Measurements from ENCODE around the gene SEC24D. TPM values are rescaled to one million over a fixed set of nuclear protein-coding genes. Genes with fewer than 3 reads are reported as not detected.
"Not testable (repeated sequence)": the region's sequence is repeated elsewhere in the genome, so short reads cannot be mapped to it uniquely, and the experiment has no call there.

The SEC24D gene
- total RNA-seq, 2 donors from 2014 or later = 29.8 to 45.1 TPM

DNA sequence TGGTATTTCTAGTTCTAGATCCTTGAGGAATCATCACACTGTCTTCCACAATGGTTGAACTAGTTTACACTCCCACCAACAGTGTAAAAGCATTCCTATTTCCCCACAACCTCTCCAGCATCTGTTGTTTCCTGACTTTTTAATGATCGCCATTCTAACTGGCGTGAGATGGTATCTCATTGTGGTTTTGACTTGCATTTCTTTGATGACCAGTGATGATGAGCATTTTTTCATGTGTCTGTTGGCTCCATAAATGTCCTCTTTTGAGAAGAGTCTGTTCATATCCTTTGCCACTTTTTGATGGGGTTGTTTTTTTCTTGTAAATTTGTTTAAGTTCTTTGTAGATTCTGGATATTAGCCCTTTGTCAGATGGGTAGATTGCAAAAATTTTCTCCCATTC is 58.3 kb downstream of the SEC24D start:
- peaks cover 13% of the 10 kb centered on the region for H3K36me3 Mint-ChIP-seq (ENCODE audit: low read depth)

DNA sequence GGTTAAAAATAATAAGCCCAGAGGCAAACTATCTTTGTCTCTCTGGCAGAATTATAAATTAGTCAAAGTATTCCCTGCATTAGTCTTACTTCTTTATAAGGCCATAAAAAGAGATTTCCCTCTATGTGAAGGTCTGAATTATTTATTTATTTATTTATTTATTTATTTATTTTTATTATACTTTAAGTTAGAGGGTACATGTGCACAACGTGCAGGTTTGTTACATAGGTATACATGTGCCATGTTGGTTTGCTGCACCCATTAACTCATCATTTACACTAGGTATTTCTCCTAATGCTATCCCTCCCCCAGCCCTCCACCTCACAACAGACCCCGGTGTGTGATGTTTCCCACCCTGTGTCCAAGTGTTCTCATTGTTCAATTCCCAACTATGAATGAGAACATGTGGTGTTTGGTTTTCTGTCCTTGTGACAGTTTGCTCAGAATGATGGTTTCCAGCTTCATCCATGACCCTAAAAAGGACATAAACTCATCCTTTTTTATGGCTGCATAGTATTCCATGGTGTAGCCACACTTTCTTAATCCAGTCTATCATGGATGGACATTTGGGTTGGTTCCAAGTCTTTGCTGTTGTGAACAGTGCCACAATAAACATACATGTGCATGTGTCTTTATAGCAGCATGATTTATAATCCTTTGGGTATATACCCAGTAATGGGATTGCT is 58.8 kb downstream of the SEC24D start:
- H3K4me3 Mint-ChIP-seq; H3K27ac Mint-ChIP-seq; H3K36me3 Mint-ChIP-seq (ENCODE audit: low read depth); H3K9me3 Mint-ChIP-seq; H3K27me3 Mint-ChIP-seq; H3K4me1 Mint-ChIP-seq; ATAC-seq (replicated peaks): not testable (repeated sequence)

More for the DNA sequence above, 58.3 kb downstream of the SEC24D start:
- not testable (repeated sequence) for H3K27me3 Mint-ChIP-seq; H3K4me1 Mint-ChIP-seq; H3K9me3 Mint-ChIP-seq; ATAC-seq (replicated peaks); H3K4me3 Mint-ChIP-seq; H3K27ac Mint-ChIP-seq

DNA sequence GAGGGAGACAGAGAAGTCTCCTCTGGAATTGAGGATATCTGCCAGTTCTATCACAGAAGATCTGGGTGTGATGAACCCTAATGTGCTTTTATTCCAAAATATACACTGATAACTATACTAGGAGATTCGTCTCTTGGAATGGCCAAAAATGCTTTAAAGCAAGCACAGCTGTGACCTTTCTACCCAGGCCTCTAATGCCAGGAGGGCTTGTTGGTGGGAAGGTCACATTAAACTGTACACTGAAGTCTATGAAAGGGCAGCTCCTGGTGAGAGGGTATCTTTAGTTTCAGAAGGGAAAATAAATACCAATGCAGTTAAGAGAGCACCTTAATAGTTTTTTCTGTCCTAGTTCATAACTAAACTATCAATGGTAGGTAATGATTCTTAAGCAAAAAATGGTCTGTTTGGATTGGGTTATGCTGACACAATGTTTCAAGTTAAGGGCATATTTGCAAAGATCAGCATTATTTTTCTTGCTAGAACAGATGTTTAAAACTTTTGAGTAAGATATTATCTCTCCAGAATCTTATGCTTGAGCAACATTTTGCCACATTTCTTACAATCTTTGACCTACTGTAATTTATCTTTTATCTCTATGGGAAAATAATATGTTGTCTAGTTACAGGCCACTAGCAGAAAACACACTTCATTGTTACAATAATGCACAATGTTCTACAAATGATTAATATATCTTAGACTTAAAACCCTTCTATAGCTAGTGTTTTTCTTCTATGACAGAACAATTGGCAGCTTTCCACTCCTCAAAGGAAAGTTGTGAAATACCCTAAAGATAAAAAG is 59.6 kb downstream of the SEC24D start:
- H3K27ac Mint-ChIP-seq = peak overlapping the region; percentile 25
- no peak for ATAC-seq (replicated peaks)
- H3K36me3 Mint-ChIP-seq (ENCODE audit: low read depth) = peaks cover 8% of the 10 kb centered on the region
- no peak overlapping the region for H3K4me3 Mint-ChIP-seq
- H3K9me3 Mint-ChIP-seq = no peaks in the 10 kb centered on the region
- peaks cover 7% of the 10 kb centered on the region for H3K4me1 Mint-ChIP-seq
- H3K27me3 Mint-ChIP-seq = no peaks in the 10 kb centered on the region

DNA sequence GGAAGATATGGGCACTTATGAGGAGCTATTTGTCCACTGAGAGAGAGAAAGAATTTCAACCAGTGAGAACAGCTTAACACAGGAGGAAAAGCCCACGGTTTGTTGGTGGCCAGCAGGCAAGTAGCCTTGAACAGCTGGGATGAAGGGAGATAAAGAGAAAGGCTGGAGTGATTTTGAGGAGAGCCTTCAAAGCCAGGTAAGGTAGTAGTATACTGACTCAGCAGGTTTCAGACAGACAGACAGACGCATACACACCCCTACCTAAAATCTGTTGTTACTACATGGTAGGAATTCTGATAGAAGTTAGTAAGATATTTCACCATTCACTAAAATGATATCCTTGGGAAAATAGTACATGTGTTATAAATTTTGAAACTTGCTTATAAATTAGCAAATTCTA is 60.5 kb downstream of the SEC24D start:
- Mint-ChIP-seq H3K9me3 (no peaks in the 10 kb centered on the region), H3K36me3 (ENCODE audit: low read depth) (peaks cover 9% of the 10 kb centered on the region), H3K27ac (peak overlapping the region; percentile 25), H3K4me1 (peaks cover 6% of the 10 kb centered on the region), H3K27me3 (no peaks in the 10 kb centered on the region), H3K4me3 (no peak overlapping the region)
- ATAC-seq (replicated peaks) = no peak

DNA sequence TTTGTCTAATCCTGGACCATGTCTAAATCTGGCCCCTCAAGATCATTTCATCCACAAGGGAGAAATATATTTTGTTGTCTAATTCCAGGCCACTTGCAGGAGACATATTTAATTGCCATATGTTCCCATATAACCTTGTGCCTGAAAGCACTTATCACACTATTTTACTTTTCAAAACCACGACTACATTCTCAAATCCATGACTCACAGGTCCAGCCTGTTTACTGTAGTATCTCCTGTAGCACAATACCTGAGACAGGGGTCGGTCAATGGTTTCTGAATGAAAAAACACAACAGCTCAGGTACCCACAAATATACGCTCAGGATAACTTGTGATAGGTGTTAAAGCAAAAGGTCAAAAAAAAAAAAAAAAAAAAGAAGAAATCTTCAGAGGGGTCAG is 60.9 kb downstream of the SEC24D start:
- H3K27ac Mint-ChIP-seq = peak overlapping the region; percentile 25
- ATAC-seq (replicated peaks) = no peak

DNA sequence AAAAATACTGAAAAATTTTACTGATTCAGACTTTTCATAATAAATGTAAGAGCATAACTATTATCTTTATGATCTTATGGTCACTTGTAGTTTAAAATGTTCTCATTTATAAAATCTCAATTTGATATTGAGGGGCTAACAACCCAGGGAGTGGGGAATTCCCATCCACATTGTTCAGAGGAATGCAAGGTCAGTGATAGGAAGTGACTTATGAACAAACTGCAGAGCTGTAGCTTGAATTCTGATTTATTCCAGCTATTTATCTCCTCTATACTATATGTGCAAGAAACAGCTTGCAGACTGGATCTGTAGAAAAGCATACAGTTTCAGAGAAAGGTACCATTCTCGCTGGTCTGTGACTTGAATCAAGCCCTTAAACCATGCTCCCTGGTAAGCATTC is 61.6 kb downstream of the SEC24D start:
- Mint-ChIP-seq H3K36me3 (ENCODE audit: low read depth) (peaks cover 20% of the 10 kb centered on the region), H3K9me3 (no peaks in the 10 kb centered on the region), H3K4me3 (no peak overlapping the region), H3K4me1 (no peaks in the 10 kb centered on the region), H3K27me3 (no peaks in the 10 kb centered on the region), H3K27ac (peak overlapping the region; percentile 25)
- ATAC-seq (replicated peaks) = no peak

More for the DNA sequence above, 60.9 kb downstream of the SEC24D start:
- Mint-ChIP-seq H3K4me3 (no peak overlapping the region), H3K4me1 (peaks cover 2% of the 10 kb centered on the region), H3K27me3 (no peaks in the 10 kb centered on the region), H3K36me3 (ENCODE audit: low read depth) (peaks cover 14% of the 10 kb centered on the region), H3K9me3 (no peaks in the 10 kb centered on the region)

DNA sequence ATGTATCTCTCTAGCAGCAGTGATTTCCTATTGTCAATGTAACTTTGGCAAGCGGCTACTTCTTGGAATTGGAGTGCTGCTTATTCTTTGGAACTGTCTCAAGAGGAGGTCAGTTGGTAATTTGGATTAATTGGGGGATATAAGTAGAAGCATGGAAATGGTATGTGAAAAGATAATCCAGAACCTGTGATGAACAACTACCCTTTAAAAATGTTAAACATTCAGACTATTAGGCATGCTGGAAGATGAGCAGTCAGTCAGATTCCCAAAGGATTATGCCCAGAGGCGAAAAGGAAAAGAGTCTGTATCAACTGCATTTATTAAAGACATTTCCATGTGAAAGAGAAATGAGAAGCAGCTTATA is 62.5 kb downstream of the SEC24D start:
- Mint-ChIP-seq H3K4me3 (no peak overlapping the region), H3K9me3 (no peaks in the 10 kb centered on the region), H3K27me3 (no peaks in the 10 kb centered on the region), H3K27ac (no peak overlapping the region), H3K4me1 (no peaks in the 10 kb centered on the region), H3K36me3 (ENCODE audit: low read depth) (peaks cover 29% of the 10 kb centered on the region)
- no peak for ATAC-seq (replicated peaks)

DNA sequence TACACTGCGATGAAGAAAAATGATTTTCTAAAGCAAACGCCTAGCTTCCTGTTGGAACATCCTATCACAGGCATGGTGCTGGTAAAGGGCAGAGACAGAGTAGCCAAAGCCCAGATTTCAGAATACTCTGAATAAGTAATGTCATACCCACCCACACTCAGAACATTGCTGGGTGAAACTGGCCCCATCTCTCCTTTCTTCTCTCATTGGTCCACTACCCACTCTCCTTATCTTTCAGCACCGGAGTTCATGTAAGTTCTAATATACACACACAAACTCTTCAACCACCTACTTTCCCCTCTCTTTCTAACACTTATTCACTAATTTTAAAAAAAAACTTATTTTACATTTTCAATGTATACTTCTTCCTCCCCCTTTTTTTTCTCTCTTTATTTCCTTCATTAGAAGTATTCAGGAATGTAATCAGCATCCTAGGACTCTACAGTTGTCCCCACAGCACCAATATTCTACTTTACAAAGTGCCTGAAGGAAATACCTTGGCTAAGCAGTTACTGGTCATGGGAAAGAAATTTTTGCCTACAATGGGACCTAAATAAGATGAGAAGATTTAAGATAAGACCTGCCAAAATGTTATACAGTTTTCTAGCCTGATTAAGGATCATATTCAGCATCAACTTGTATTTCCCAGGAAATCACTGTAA is 63.0 kb downstream of the SEC24D start:
- no peak for ATAC-seq (replicated peaks)
- Mint-ChIP-seq H3K4me3 (no peak overlapping the region), H3K9me3 (no peaks in the 10 kb centered on the region), H3K36me3 (ENCODE audit: low read depth) (peaks cover 34% of the 10 kb centered on the region), H3K4me1 (no peaks in the 10 kb centered on the region), H3K27ac (no peak overlapping the region), H3K27me3 (no peaks in the 10 kb centered on the region)

DNA sequence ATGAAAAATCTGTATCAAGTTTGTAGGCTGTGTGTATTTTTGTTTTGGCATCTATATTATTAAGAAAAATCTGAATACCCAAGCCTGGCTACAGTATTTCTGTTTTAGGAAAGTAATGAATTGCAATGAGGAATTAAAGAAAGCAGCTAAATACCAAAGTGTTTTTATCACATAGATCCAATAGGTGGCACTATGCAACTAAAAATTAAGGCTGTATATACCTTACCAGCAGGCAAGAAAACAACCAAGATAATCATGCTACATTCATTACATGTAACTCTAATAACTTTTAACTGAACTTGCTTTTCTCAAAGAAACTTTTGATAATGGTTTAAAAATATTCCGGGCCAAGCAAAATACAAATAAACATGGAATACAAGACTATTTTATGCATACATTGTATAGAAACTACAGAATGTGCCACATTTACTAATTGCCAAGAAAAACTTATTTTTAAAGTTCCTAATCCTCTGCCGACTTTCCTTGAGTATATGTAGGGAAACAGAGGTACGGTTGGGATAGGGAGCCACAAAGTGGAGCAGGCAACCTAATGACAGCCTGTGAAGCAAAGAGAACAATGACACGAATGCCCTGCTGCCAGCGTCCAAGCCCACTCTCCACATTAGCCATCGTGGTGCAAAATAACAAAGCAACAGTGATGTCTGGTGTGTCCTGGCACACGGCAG is 63.7 kb downstream of the SEC24D start:
- no peak overlapping the region for H3K27ac Mint-ChIP-seq
- no peak overlapping the region for H3K4me3 Mint-ChIP-seq
- ATAC-seq (replicated peaks) = peak; percentile 52
- no peaks in the 10 kb centered on the region for H3K4me1 Mint-ChIP-seq
- no peaks in the 10 kb centered on the region for H3K9me3 Mint-ChIP-seq
- H3K36me3 Mint-ChIP-seq (ENCODE audit: low read depth) = peaks cover 41% of the 10 kb centered on the region
- no peaks in the 10 kb centered on the region for H3K27me3 Mint-ChIP-seq

DNA sequence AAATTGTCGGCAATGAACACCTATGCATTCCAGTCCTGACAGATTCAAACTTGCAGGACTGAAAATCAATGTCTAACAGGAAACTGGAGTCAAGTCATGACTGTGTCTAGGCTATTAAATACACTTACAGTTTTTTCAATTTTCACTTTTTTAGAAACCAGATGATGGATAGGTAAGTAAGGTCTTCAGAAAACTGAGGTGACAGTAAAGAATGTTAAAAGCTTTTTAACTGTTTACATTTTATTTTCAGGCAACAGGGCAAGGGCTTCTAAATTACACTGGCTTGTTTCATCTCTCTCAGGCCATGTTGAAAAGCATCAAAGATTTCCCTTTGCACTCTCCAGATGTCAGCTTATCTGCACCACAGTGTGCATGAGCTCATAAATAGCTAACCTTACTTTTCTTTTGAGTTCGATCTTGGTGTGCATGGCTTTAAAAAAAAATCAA is 65.2 kb downstream of the SEC24D start:
- Mint-ChIP-seq H3K36me3 (ENCODE audit: low read depth) (peaks cover 53% of the 10 kb centered on the region), H3K4me3 (no peak overlapping the region), H3K27ac (no peak overlapping the region), H3K27me3 (no peaks in the 10 kb centered on the region), H3K4me1 (no peaks in the 10 kb centered on the region), H3K9me3 (no peaks in the 10 kb centered on the region)
- no peak for ATAC-seq (replicated peaks)

DNA sequence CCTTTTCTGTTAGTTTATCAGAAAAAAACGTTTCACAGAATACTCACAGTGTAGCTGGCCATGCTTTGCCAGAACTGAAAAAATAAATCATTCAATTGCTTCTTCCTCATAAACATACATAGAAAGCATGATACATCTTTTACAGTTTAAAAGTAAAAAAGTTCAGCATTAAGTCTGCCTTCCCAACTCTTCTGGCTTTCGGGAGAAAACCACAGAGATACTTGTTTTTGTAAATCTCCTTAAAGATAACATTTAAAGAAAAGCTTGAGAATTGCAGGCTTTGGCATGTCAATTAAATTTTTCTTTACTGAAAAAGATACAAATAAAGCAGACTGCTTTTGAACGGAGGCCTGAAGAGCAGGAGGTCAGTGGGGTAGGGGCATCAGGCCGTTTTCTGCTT is 66.8 kb downstream of the SEC24D start:
- Mint-ChIP-seq H3K27ac (no peak overlapping the region), H3K4me1 (no peaks in the 10 kb centered on the region), H3K9me3 (no peaks in the 10 kb centered on the region), H3K27me3 (no peaks in the 10 kb centered on the region), H3K4me3 (no peak overlapping the region), H3K36me3 (ENCODE audit: low read depth) (peaks cover 69% of the 10 kb centered on the region)
- ATAC-seq (replicated peaks) = no peak

DNA sequence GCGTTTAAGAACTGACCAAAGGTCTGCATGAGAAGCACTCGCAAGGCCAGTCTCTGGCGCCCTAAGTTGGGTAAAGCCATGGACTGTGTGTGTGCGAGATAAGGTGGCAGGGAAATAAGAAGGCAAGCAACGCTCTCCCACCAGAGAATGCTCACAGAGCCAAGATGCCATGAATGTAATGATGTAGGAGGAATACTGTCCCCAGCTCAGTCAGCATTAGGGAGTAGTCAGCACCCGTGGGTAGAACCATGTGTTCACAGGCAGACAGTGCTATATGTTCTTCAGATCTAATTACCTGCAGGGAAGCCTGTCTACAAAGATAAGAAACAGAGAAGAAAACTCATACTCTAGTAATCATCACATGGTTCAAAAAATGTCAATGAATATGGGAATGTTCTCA is 68.8 kb downstream of the SEC24D start:
- H3K4me1 Mint-ChIP-seq = no peaks in the 10 kb centered on the region
- no peaks in the 10 kb centered on the region for H3K27me3 Mint-ChIP-seq
- peaks cover 88% of the 10 kb centered on the region for H3K36me3 Mint-ChIP-seq (ENCODE audit: low read depth)
- H3K4me3 Mint-ChIP-seq = no peak overlapping the region
- H3K27ac Mint-ChIP-seq = no peak overlapping the region
- no peak for ATAC-seq (replicated peaks)
- no peaks in the 10 kb centered on the region for H3K9me3 Mint-ChIP-seq

DNA sequence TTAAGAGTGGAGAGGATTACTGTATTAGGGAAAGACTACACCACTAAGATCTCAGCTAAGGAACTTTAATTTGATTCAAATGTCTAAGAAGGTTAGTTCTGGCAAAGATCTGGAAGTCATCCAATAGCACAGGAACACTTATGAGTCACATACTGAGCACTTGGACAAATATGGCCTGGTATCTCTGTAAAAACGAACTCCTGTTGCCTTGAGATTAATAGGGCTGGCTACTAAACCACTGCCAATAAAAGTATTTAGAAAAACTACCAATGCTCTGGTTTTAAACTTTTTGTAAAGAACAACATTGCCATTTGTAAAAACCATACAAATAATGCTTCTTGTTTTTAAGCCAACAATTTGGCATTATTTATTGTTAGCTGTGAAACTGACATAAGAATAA is 70.5 kb downstream of the SEC24D start:
- Mint-ChIP-seq H3K4me3 (no peak overlapping the region), H3K4me1 (peaks cover 3% of the 10 kb centered on the region), H3K27me3 (no peaks in the 10 kb centered on the region), H3K36me3 (ENCODE audit: low read depth) (peaks cover 95% of the 10 kb centered on the region), H3K9me3 (no peaks in the 10 kb centered on the region), H3K27ac (no peak overlapping the region)
- no peak for ATAC-seq (replicated peaks)

DNA sequence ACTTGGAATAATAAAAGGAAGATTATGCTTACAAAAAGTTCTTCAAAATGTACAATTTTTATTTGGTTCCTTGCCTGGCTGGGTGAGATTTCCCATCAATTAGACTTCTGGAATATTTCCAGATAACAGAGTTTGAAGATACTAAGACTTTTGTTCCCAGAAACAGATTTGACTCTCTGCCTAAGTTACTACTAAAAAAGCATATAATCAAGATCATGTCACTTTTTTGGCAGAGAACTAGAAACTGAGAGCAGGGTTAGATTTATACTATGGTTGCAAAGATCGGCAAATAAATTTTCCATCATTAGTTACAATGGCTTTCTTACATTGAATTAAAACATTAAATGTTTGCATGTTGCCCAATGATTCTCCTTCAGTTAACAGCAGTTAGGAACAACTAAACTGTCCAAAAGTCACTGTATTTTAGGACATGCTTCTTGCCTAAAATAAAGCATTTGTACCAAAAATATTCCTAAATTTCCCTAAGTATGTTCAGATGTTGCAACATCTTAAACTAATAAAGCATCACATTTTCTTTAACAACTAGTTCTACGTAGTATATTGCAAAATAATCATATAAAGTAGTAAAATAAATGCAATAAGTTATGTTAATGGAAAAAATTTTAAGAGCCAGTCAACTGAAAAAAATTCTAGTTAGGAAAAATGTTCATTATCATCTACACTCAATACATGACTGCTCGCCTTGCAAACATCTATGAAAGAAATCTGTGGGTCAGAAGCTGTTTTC is 73.0 kb downstream of the SEC24D start:
- Mint-ChIP-seq H3K27ac (no peak overlapping the region), H3K36me3 (ENCODE audit: low read depth) (peaks cover 93% of the 10 kb centered on the region), H3K4me3 (no peak overlapping the region), H3K9me3 (no peaks in the 10 kb centered on the region), H3K4me1 (peaks cover 3% of the 10 kb centered on the region), H3K27me3 (no peaks in the 10 kb centered on the region)
- ATAC-seq (replicated peaks) = no peak

Data from activated T-helper 17 cell treated with anti-CD3 and anti-CD28 coated beads, Interleukin-2, amount 50 U/mL, for 72 hours (primary cell).